LHCN-M2 (cell line): ENCODE measurements around the gene CNTN5. TPM values are rescaled to one million over a fixed set of nuclear protein-coding genes. Genes with fewer than 3 reads are reported as not detected.
A peak's percentile ranks its signal among the peaks of the same experiment; 100 is the strongest.

Source experiments
- DNase-seq: peaks from one replicate; pipeline ENCODE4 v3.0.0-alpha.2; 2012; ENCODE audit warnings: low read depth
- total RNA-seq: library from RNA; depleted of rRNA; stranded (reverse); fragments of >200 nt; gene quantifications from 2 replicates; pipeline ENCODE4 v1.2.3, GENCODE V29; 2014

Gene CNTN5
- total RNA-seq, 1 experiment from 2014 or later: 0.69 TPM

GRCh38 chr11:99918761-99919160, 898.0 kb downstream of the CNTN5 start:
- DNase-seq: no peak

- DNase-seq: peak; percentile 79
These were observed 900.2 kb downstream of the CNTN5 start for GRCh38 chr11:99920956-99921355.

DNA sequence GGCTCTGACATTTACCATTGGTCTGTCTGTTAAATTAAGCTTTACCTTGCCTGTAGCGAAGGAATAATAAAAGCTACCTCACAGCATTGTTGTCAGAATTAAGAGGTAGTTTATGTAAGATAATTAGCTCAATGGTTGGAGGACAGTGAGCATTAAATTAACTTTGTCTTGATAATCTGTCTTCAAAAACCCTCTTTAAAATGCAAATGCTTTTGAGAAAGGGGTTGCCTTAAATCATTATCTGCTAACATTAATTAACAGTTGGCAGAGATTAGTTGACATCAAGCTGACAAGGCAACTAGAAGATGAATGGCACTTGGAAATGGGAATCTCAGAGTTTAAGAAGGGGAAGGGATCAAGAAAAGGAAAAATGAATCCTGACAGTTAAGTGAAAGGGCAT, 905.2 kb downstream of the CNTN5 start:
- no peak for DNase-seq

GRCh38 chr11:99932684-99933083, 911.9 kb downstream of the CNTN5 start:
- no peak for DNase-seq

GRCh38 chr11:99934008-99934407, 913.3 kb downstream of the CNTN5 start:
- DNase-seq: peak; percentile 81

DNA sequence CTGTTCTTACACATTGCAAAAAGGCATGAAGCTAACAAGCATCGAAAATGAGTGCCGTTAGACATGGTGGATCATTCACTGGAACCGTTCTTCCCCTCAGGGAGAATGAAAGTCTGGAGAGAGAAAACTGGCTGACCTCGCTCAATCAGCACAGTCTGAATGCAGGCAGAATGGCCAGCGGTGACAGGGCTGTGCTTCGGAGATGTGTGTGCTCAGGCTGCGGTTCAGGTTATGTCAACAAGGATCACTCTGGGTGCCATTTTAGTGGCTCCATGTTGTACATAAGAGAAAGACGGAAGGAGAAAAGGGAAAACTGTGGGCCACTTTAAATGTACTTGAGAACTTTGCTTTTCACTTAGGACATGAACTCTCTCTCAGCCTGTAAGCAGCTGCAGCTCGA, 916.6 kb downstream of the CNTN5 start:
- DNase-seq: peak; percentile 40

- DNase-seq: peak; percentile 88
These were observed 932.1 kb downstream of the CNTN5 start for GRCh38 chr11:99952816-99953215.

- DNase-seq: peak; percentile 43
These were observed 939.8 kb downstream of the CNTN5 start for GRCh38 chr11:99960536-99960935.

DNA sequence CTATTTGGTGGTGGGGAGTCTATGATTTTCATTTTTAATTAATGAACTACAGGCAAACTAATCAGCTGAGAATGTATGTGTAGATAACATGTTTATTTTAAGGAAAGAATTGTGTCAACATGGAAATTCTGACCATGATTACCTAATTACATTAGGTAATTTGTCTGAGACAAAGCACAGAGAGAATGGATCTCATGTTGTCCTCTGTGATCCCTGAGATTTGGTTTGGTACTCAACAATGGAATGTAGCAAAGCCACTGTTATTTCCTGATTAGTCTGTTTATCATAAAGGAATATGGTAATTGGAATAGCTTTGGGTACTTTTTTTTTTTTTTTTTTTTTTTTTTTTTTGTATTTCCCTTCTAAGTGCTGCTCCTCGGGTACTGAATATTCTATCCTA, 947.6 kb downstream of the CNTN5 start:
- DNase-seq: no peak

GRCh38 chr11:99973993-99974392, 953.2 kb downstream of the CNTN5 start:
- DNase-seq: no peak

DNA sequence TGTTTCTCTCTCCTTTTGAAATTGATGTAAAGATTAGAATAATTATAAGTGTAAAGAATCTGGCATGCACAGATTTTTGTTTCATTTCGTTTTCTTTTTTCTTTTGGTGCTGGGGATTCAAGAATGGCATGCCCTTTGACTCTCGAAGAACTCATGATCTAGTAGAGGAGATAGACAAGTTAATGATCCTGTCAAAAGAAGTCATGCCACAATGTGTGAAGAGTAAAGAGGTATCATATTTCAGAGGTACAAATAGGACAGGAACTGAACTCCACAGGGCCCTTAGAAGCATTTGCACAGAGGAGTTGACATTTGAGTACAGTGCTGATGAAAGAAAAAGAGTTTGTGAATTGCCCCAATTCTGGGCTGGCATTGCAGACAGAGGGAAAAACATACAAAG, 958.3 kb downstream of the CNTN5 start:
- DNase-seq: no peak

DNA sequence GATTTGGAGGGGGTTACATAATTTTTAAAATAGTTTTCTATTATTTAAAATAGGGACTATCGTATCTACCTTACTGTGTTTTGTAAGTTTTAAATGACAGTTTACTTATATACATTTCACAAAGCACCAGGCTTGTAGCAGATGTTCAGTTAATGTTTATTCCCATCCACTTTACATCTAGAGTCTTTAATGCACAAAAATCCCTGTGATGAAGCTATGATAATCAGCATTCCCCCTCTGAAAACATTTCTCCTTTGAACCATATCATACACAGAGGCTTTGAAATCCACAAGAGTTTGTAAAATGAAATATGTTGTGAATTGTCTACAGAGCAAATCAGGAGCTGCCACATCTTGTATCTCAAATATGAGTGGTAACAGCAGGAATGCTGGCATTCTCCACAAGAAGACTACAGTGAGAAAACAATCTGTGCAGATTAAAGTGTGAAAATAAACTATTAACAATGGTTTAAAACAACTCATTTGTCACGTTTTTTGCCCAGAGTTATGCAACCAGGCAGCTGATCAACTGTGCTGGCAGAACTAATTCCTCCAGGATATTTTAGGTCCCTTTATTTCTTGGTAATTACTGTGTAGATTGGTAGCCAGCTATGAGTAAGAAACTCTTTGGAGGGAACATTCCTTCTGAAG, 967.2 kb downstream of the CNTN5 start:
- DNase-seq: peak; percentile 58

DNA sequence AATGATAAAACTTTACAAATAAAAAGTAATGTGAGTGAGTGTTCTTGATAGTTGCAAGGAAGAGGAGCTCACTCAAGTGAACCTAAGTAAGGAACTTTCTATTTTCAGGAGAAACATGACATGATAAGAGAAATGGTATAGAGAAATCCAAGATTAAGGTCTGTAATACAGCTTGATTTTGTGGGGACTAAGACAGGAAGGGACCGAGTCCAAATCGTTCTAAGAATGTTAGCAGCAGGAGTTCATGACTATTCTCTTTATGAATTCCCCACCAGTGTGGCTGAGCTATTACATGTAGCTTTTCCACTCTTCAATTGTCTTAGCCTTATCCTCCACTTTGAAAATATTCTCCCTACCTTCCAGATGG, 967.7 kb downstream of the CNTN5 start:
- no peak for DNase-seq

DNA sequence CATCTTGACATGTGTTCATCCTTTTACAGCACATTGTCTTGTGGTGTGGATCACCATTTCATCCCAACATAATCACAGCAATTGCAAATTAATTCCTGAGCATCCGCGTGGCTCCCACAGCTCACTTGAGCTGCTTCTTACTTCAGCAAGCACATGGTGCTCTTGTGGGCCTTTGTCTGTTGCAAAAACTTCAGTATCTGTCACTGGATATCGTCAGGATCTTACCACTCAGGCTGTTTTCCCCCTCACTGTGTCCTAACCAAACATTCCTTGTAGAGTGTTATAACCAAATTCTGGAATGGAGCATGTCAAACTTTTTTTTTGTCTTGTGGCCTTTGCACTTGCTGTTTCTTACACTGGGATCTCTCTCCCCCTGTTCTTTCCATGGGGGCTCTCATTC, 983.2 kb downstream of the CNTN5 start:
- peak; percentile 11 for DNase-seq

- peak; percentile 60 for DNase-seq
These were observed 983.8 kb downstream of the CNTN5 start for GRCh38 chr11:100004541-100004940.

DNA sequence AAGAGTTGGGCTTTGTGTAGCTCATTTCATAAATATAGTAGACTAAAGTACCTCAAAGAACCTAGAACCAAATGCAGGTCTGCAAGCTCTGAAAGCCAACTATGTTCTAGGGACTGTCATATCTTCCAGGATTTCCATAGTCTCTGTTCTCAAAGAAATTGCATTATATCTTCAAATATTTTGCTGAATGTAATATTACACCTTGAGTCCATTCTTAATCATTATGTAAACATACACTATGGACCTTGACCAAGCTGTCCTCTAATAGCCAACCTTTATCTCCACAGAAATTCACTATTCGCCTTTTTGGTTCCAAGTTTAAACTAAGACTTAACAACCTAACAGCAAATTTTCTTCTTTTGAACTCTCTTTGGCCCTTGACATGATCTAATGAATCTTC, 987.7 kb downstream of the CNTN5 start:
- no peak for DNase-seq

DNA sequence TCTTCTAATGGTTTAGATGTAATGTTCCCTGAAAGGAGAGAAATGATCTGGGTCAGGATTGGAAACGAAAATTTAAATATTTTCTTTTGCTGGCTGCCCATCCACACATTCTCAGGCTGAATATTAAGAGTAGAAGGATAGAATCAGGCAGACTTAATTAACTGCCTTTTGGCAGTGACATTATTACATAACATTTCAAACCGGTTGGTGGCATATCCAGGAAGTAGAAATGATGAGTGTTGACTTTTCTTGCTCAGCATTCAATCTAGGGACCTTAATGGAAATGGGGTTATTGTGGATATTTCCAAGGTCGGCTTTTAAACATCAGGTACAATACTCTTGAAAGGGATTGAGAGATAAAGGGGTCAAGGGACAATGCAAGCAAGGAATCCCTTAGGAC, 989.0 kb downstream of the CNTN5 start:
- DNase-seq: no peak

GRCh38 chr11:100010393-100010792, 989.6 kb downstream of the CNTN5 start:
- no peak for DNase-seq

DNA sequence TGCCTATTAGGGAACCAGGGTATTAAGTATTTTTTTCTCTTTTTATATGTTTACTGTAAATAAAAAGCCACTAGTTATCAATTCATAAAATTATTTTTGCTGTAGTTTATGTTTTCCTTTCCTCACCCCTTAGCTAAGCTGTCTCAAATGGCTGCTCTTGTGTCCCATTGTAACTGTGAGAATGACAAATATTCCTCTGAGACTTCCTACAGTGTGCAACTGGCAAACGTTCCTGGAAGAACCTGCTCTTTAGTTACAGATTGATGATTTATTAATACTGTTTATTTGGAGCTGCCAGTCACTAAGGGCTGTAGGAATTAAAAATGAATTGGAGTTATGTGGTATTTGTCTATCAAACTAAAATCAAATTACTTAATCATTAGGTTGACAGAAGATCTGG, 990.9 kb downstream of the CNTN5 start:
- DNase-seq: no peak

DNA sequence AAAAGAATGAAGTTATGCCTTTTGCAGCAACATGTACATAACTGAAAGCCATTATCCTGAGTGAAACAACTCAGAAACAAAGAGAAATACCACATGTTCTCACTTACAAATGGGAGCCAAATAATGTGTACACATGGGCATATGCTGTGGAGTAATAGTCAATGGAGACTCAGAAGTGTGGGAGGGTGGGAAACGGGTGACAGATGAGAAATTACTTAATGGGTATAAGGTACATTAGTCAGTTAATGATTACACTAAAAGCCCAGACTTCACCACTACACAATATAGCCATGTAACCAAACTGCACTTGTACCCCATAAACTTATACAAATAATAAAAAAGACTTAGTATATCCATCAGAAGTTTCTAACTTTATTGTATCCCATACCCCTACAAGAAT, 992.3 kb downstream of the CNTN5 start:
- no peak for DNase-seq

DNA sequence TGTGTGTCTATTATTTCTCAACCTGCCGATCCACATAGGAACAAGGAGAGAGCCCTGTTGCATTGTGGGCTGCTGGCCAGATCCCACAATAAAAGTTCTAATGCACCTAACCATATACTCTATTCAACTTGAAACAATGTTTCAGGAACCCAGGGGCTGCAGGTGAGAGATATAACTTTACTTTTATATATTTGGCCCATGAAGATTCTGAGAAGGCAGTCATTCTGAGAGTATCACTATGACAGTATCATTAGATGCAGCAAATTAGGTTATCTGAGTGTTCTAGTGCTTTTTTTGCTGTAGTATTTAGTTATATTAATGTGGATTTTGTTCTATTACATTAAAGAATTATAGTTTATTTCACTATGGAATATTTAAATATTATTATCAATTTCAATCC, 1011.2 kb downstream of the CNTN5 start:
- DNase-seq: no peak

DNA sequence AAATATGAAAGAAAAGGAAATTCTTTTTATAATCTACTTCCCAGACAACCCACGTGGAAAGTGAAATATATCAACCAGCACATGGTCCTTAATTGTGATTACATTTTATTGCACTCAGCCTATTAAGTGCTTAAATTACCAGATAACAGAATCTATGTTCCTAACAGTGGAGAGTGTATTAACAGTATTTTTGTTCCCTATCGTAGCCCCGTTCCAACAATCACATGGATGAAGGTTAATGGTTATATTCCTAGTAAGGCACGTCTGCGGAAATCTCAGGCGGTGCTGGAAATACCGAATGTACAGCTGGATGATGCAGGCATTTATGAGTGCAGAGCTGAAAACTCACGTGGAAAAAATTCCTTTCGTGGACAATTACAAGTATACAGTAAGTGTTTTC, 1040.3 kb downstream of the CNTN5 start:
- DNase-seq: no peak

DNA sequence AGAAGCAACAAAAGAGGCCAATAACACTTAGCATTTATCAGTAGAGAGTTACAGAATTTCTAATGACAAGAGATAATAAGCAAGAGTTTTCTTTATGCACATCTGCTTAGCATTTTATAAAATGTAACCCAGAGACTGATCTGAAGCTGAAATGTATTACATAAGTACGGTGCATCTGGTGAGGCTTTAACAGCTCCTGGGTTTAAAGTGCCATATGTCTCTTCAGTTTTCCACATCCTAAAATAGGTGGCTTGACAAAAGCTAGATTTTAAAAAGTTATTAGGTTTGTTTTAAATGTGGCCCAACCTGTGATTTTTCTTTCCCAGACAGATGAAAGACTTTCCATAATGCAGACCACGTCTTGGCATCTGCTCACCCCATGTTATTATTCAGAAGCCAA, 1045.7 kb downstream of the CNTN5 start:
- DNase-seq: no peak

- no peak for DNase-seq
These were observed 1047.4 kb downstream of the CNTN5 start for GRCh38 chr11:100068116-100068515.
